Activated B cell treated with CpG ODN at 0.5 μM for 24 hours (primary cell): ENCODE measurements around the gene HOXB8. TPM values are rescaled to one million over a fixed set of nuclear protein-coding genes. Genes with fewer than 3 reads are reported as not detected.
A peak's percentile ranks its signal among the peaks of the same experiment; 100 is the strongest.

Experiments used
- ATAC-seq: fragments of 200-7000 bp; cut with Tn5 transposase; one replicate; pipeline ENCODE4 v1.10.0; 2021; ENCODE audit warnings: low read depth, mild to moderate bottlenecking, moderate library complexity
- CTCF ChIA-PET: fragments of 350-600 bp; sonication (Branson Sonifier 250); formaldehyde crosslinking; loops from one replicate; lab custom pipeline; 2021; ENCODE audit warnings: antibody characterized with exemption; lab: Charles Lee
- POLR2A ChIA-PET: fragments of 350-600 bp; sonication (Branson Sonifier 250); formaldehyde crosslinking; loops from one replicate; lab custom pipeline; 2021; ENCODE audit warnings: antibody characterized with exemption; lab: Charles Lee
- DNase-seq: peaks from one replicate; pipeline ENCODE4 v3.0.0; 2022
- H3K27ac Mint-ChIP-seq: one replicate; pipeline ENCODE4 v1.8.0; 2020; ENCODE audit warnings: mixed read lengths
- H3K27me3 Mint-ChIP-seq: one replicate; pipeline ENCODE4 v1.8.0; 2021; ENCODE audit warnings: mixed read lengths
- H3K36me3 Mint-ChIP-seq: one replicate; pipeline ENCODE4 v1.8.0; 2021; ENCODE audit warnings: low read depth, mixed read lengths
- H3K4me1 Mint-ChIP-seq: one replicate; pipeline ENCODE4 v1.8.0; 2021; ENCODE audit warnings: mixed read lengths
- H3K4me3 Mint-ChIP-seq: one replicate; pipeline ENCODE4 v1.8.0; 2020; ENCODE audit warnings: mild to moderate bottlenecking, mixed read lengths
- H3K9me3 Mint-ChIP-seq: one replicate; pipeline ENCODE4 v1.8.0; 2020; ENCODE audit warnings: mixed read lengths
- CTCF ChIP-seq: fragments of 200-600 bp; IDR thresholded peaks from one replicate; pipeline ENCODE4 v1.8.0; 2022; ENCODE audit warnings: antibody characterized with exemption, mild to moderate bottlenecking
- intact Hi-C: fragments of 100-400 bp; cut with micrococcal nuclease; formaldehyde crosslinking; loops from one replicate; pipeline ENCODE4 v1.15.1; 2024
- total RNA-seq: library from RNA; stranded (reverse); gene quantifications from 2 replicates; pipeline ENCODE4 v1.2.3, GENCODE V29; 2022

Gene HOXB8
- total RNA-seq, 1 donor from 2014 or later = not detected

- TF ChIP-seq CTCF = no peak
- ATAC-seq (no peak), DNase-seq (no peak)
- ChIA-PET POLR2A (no interaction called here), CTCF (interaction anchor here (1.3 to 2.7 kb wide), 2 partner anchors 10 to 16 kb away, joined by 5 to 16 read pairs; partner anchors contain the start of gene HOXB5)
- H3K4me3 Mint-ChIP-seq = peak overlapping the region; percentile 36
- H3K27ac Mint-ChIP-seq = no peak overlapping the region
- peaks cover 44% of the 10 kb centered on the region for H3K27me3 Mint-ChIP-seq
- peaks cover 7% of the 10 kb centered on the region for H3K36me3 Mint-ChIP-seq
- intact Hi-C loops = no loop called here
- no peaks in the 10 kb centered on the region for H3K9me3 Mint-ChIP-seq
- peaks cover 33% of the 10 kb centered on the region for H3K4me1 Mint-ChIP-seq
Measured at GRCh38 chr17:48609033-48609432, 6.1 kb downstream of the HOXB8 start.

GRCh38 chr17:48608494-48608834, 6.6 kb downstream of the HOXB8 start:
- Mint-ChIP-seq H3K36me3 (peaks cover 7% of the 10 kb centered on the region), H3K4me1 (peaks cover 28% of the 10 kb centered on the region), H3K9me3 (no peaks in the 10 kb centered on the region), H3K27me3 (peaks cover 43% of the 10 kb centered on the region), H3K4me3 (no peak overlapping the region), H3K27ac (no peak overlapping the region)
- ChIA-PET CTCF (interaction anchor here (1.3 to 2.7 kb wide), 2 partner anchors 11 to 15 kb away, joined by 5 to 16 read pairs; partner anchors contain the start of gene HOXB5), POLR2A (no interaction called here)
- no peak for ATAC-seq
- intact Hi-C loops = no loop called here
- TF ChIP-seq CTCF = no peak
- DNase-seq = no peak

GRCh38 chr17:48606892-48607614, 8.0 kb downstream of the HOXB8 start:
- peaks cover 49% of the 10 kb centered on the region for H3K27me3 Mint-ChIP-seq
- TF ChIP-seq CTCF = no peak
- CTCF ChIA-PET = interaction anchor here (0.6 to 2.0 kb wide), 2 partner anchors 11 to 14 kb away, joined by 3 to 9 read pairs; no protein-coding TSS in a partner anchor
- peaks cover 7% of the 10 kb centered on the region for H3K36me3 Mint-ChIP-seq
- POLR2A ChIA-PET = interaction anchor here (0.5 kb wide), 1 partner anchor 659 kb away, joined by 3 read pairs; no protein-coding TSS in a partner anchor
- DNase-seq = no peak
- intact Hi-C loops = no loop called here
- no peak for ATAC-seq
- no peak overlapping the region for H3K4me3 Mint-ChIP-seq
- H3K9me3 Mint-ChIP-seq = no peaks in the 10 kb centered on the region
- no peak overlapping the region for H3K27ac Mint-ChIP-seq
- peaks cover 19% of the 10 kb centered on the region for H3K4me1 Mint-ChIP-seq

DNA sequence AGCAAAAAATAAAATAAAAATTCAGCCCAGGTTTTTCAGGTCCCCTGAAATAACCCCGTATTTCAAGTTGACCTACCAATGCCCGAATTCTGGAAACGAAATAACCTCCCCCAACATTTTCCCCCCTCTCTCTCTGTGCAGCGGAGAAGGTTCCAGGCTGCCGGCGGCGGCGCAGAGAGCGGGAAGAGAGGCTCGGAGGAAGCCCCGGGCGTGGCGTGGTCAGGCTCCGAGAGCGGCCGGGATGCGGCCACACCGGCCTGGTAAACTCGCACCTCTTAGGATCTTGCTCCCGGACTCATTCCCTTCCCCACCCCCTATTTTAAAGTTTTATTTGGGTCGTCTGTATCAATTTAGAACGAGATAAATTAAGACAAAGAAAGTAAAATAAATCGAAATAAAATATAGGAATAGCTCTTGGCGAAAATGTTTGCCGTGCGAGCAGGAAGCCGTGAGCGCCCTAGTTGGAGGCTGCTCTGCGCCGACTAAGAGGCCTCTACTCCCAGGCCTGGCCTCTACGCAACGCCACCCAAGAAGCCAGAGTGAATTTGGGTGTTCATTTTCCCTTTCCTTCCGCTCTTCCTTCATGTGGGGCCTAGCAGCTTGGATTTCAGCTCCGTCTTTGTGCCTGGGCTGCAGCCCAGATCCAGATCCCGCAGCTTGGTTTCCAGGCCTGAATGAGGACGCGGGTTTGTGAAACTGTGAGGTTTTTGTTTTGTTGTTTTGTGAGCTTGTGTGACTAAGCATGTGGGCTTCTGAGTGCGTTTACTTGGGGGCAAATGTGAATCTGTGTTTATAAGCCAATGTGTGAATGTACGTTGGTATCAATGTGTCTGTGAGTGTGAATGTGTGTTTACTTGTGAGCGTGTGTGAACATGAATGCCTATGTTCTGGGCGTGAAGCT, 8.9 kb downstream of the HOXB8 start:
- CTCF ChIA-PET = interaction anchor here (0.6 to 2.0 kb wide), 2 partner anchors 8 to 12 kb away, joined by 5 to 9 read pairs; no protein-coding TSS in a partner anchor
- intact Hi-C loops = no loop called here
- POLR2A ChIA-PET = no interaction called here
- DNase-seq (no peak), ATAC-seq (no peak)
- Mint-ChIP-seq H3K27me3 (peaks cover 51% of the 10 kb centered on the region), H3K4me3 (no peak overlapping the region), H3K27ac (no peak overlapping the region), H3K4me1 (peaks cover 13% of the 10 kb centered on the region), H3K36me3 (peaks cover 5% of the 10 kb centered on the region), H3K9me3 (no peaks in the 10 kb centered on the region)
- TF ChIP-seq CTCF = no peak
